Measurements from ENCODE around the gene PFKFB1.

GRCh38 chrX:55039471-55039870, 45.5 kb upstream of the PFKFB1 start:
- TF ChIP-seq POLR2AphosphoS5 (IDR thresholded peaks at IDR 0.05; ENCODE audit: low read depth, low read length) (no peak), CTCF (IDR thresholded peaks at IDR 0.05) (no peak), REST (IDR thresholded peaks at IDR 0.05; ENCODE audit: insufficient read depth in 1 of 2, low read depth in 2 of 2, low read length in 1 of 2) (no peak), SIN3A (IDR thresholded peaks at IDR 0.05; ENCODE audit: borderline replicate concordance, insufficient read depth, low read depth, low read length) (no peak)

Measured in Panc1 (cell line).